Stimulated activated CD4-positive, alpha-beta T cell treated with anti-CD3 and anti-CD28 coated beads, Interleukin-4, amount 100 ng/mL, for 4 hours (primary cell): ENCODE results near the gene TF.

Source experiments
- DNase-seq, 2 experiments: peaks; one replicate each; pipeline ENCODE4 v3.0.0-alpha.2; 2020

Gene TF

GRCh38 chr3:133838916-133839800, 93.0 kb downstream of the TF start:
- no peak for DNase-seq

GRCh38 chr3:133840055-133840737, 94.0 kb downstream of the TF start:
- no peak for DNase-seq

- no peak for DNase-seq
Measured at GRCh38 chr3:133840767-133841166, 94.6 kb downstream of the TF start.

- no peak for DNase-seq
Measured at GRCh38 chr3:133841196-133841595, 95.0 kb downstream of the TF start.

- DNase-seq = no peak
Measured at GRCh38 chr3:133842158-133842557, 96.0 kb downstream of the TF start.

GRCh38 chr3:133843634-133844033, 97.4 kb downstream of the TF start:
- no peak for DNase-seq

- no peak for DNase-seq
Measured at GRCh38 chr3:133845127-133845526, 98.9 kb downstream of the TF start.
